Right hindlimb (tissue), 1 donor: ENCODE data around the gene PMM2.
"Not testable (repeated sequence)": the region's sequence is repeated elsewhere in the genome, so short reads cannot be mapped to it uniquely, and the experiment has no call there.

Experiments used
- DNase-seq: peaks from one replicate; pipeline ENCODE4 v3.0.0-alpha.2; 2018

Gene PMM2

DNA sequence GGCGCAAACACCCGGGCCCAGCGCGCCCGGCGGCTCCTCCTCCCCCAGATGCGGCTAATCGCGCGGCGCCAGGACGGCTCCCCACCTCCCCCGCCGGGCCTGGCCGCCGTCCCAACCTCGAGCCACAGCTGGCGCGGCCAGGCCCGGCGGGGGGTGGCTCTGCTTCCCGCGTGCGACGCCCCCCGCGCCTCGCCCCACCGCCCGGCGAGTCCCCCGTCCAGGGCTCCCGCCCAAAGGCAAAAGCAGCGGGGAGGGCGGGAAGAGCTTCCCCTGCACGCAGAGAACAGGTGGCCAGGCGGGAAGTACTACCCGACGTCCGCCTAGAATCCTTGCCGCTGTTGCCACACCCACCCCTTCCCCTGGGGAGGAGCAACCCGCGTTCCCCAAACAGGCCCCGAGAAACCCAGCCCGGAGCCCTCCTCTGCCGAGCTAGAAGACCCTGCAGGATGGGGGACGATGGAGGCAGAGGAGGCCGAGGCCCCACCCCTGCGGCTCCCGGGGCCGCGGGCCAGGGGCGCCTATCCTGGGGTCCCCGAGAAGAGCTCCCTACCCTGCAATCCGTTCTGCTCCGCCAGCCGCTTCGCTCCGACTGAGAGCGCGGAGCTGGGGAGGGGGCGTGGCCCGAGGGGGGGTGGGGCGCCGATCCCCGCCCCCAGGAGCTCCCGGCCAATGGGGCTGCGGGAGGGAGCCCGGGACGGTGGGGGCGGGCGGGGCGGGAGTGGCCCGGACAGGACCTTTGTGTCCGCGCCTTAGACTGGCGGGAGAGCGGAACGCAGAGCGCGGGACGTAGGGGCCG, 71.0 kb downstream of the PMM2 start, which contains the start of gene CARHSP1:
Gene CARHSP1 (minus strand): TSS at position 591 of the 796 bp plus-strand sequence. CDS start 9,678 bp downstream, outside the sequence.
- DNase-seq: peak; percentile 94

DNA sequence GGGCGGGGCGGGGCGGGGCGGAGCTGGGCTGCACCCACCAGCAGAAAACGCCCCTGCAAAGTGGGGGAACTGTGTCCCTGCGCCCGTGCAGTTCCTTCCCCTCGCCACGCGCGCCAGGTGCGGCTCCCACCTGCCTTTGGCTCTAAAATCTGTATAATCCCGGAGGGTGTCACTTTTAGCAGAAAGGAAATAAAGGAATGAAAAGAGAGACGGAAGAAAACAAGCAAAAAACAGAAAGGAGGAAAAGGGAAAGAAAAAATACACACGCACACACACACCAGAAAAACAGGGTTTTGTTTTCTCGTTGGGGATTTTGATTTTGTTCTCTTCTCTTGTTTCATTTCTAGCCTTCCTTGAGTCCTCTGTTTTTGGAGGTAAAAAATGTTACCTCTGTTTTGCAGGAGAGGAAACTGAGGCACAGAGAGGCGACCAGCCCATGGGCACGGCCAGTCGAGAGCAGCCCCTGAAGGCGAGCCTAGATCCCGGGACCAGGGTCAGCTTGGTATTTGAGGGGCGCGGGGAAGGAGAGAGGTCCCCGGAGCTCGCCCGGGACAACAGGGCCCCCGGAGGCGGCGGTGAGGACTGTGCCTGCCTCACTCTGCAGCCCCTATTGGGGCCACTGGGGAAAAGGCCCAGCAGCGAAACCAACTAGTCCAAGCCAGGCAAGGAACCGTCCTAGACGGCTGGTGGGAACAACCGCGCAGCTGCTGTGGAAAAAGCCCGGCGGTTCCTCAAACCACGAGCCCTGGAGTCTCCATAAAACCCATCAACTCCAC, 71.8 kb downstream of the PMM2 start:
- no peak for DNase-seq

DNA sequence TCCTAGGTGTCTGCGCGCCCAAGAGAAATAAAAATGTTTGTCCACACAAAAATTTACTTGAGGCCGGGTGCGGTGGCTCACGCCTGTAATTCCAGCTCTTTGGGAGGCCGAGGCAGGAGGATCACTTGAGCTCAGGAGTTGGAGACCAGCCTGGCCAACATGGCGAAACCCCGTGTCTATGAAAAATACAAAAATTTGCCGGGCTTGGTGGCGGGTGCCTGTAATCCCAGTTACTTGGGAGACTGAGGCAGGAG, 72.3 kb downstream of the PMM2 start:
- DNase-seq: not testable (repeated sequence)

DNA sequence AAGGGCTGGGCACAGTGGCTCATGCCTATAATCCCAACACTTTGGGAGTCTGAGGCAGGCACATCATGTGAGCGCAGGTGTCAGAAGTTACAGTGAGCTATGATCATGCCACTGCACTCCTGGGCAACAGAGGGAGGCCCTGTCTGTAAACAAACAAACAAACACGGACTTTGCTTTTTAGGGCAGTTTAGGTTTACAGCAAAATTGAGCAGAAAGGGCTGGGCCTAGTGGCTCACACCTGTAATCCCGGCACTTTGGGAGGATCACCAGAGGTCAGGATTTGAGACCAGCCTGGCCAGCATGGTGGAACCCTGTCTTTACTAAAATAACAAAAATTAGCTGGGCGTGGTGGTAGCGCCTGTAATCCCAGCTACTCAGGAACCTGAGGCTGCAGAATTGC, 74.4 kb downstream of the PMM2 start:
- no peak for DNase-seq

DNA sequence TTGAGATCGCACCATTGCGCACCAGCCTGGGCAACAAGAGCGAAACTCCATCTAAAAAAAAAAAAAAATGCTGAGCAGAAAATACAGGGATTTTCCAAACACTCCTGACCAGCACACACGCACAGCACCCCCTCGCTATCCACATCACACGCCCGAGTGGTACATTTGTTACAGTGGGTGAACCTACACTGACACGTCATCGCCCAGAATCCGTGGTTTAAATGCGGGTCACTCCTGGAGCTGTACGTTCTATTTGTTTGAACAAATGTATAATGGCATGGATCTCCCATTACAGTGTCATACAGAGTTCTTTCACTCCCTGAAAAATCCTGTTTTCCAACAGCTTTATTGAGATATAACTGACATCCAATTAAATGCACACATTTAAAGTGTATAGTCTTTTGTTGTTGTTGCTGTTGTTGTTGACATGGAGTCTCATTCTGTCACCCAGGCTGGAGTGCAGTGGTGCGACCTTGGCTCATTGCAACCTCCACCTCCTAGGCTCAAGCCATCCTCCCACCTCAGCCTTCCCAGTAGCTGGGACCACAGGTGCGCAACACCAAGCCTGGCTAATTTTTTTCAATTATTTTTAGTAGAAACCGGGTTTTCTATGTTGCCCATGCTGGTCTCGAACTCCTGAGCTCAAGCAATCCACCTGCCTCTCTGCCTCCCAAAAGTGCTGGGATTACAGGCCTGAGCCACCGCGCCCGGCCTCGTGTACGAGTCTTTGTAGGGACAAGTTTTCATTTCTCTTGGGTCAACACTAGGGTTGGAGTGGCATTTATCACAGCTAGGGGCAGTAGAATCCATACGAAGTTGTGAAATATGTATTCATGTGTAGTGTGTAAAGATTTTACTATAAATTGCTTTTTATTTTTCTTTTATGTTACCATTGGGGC, 75.6 kb downstream of the PMM2 start:
- no peak for DNase-seq

GRCh38 chr16:8873866-8874195, 76.2 kb downstream of the PMM2 start:
- DNase-seq: not testable (repeated sequence)

DNA sequence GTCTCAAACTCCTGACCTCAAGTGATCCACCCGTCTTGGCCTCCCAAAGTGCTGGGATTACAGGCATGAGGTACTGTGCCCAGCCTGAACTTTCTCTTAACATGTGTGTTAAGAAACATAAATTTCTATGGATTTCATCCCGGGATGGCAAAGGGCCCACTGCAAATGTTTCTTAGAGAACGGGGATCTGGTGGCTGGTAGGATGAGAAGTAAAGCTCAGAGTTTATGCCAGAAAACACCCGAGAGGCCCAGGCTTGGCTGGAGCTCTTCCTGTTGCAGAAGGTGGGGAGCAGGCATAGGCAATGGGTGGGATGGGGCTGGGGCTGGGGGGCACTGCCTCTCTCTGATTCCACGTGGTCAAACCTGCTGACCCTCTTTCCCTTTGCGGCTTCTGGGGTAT, 76.7 kb downstream of the PMM2 start:
- peak; percentile 75 for DNase-seq

DNA sequence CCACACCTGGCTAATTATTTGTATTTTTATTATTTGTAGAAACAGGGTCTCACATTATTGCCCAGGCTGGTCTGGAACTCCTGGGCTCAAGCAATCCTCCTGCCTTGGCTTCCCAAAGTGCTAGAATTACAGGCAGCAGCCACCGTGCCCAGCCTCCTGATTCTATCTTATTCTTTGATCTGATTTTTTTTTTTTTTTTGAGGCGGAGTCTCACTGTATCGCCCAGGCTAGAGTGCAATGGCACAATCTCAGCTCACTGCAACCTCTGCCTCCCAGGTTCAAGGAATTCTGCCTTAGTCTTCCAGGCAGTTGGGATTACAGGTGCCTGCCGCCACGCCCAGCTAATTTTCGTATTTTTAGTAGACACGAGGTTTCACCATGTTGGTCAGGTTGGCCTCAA, 77.7 kb downstream of the PMM2 start:
- not testable (repeated sequence) for DNase-seq

- DNase-seq: no peak
Measured at GRCh38 chr16:8877894-8878522, 80.4 kb downstream of the PMM2 start.

DNA sequence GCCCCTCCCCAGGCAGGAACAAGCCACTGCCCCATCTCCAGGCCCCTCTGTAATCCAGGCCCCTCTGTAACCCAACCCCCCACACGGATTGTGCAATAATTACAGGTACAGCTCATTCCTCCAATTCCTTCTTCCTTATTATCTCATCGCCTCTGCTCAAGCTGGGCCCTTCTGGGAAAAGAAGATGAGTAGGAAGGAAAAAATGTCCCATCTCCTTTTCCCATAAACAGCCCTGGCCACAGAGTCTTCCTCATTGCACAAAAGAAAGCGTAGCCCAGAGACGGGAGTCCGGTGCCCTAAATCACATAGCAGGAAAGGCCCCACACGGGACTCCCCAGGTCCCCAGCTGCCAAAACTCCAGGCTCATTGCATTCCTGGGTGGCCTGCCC, 80.9 kb downstream of the PMM2 start:
- peak; percentile 17 for DNase-seq

GRCh38 chr16:8880839-8881510, 83.3 kb downstream of the PMM2 start:
- no peak for DNase-seq

- no peak for DNase-seq
Measured at GRCh38 chr16:8882041-8882617, 84.5 kb downstream of the PMM2 start, which contains the start of gene LITAFD. Gene LITAFD, plus strand, starts transcription at chr16:8882351. Its CDS starts 2,005 bp downstream, at chr16:8884356.

DNA sequence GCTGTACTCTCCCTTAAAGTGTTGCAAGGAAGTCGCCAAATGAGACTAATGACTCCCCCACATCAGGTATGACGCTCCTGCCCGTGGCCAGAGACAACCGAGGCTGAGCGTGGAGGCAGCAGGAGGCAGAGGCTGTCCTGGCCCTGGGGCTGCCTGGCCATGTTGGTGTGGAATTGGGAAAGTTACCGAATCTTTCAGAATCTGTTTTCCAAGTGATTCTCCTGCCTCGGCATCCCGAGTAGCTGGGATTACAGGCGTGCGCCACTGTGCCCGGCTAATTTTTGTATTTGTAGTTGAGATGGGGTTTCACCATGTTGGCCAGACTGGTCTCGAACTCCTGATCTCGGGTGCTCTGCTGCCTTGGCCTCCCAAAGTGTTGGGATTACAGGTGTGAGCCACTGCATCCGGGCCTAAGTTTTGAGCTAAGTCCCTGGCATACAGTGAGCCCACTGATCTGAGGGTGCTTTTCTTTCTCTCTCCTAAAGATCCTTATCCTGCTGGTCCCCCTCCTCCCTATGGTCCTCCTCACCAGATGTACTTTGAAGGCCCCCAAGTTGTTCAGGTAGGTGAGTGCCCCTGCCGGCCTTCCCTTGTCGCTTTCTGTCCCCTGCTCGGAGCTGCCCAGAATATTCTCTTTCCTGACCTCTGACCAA, 85.2 kb downstream of the PMM2 start:
- no peak for DNase-seq

DNA sequence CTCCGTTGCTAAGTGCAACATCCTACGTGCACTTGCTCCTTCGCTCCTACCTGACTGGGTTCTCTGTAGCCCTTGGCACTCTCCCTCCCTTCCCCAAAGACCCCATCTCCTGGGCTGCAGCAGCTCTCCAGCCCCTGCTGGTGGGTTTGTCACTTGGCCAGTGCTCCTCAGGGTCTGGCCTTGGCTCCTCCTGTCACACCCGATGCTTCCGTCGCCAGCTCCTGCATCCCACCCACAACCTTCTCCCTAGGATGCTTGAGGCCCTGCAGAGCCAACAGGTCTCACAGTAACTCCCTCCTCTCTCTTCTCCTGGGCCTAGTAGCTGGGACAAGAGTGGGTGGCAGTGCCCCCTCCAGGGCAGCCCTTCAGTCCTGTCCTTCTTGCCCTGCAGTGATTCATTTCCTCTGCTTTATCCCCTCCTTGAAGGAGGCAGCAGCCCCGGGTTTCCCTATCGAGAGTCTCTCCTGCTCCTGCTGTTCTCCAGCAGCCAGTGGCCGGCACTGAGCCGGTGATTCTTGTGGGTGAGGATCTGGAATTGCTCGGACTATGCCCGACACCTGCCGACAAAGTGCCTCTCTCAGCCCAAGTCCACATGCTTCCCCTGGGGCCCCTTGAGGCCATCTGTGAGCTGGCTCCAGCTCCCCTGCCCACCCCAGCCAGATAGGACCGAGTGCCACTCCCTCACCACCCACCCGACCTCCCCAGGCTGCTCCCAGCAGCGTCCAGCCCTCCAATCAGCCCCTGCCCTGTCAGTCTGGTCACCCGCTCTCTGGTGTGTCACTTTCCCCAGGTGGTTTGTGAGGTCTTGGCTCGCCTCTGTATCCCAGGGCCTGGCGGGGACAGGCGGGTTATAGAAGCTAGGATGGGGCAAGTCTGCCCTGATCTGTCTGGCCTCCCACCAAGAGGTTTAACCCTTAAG, 88.3 kb downstream of the PMM2 start:
- no peak for DNase-seq

DNA sequence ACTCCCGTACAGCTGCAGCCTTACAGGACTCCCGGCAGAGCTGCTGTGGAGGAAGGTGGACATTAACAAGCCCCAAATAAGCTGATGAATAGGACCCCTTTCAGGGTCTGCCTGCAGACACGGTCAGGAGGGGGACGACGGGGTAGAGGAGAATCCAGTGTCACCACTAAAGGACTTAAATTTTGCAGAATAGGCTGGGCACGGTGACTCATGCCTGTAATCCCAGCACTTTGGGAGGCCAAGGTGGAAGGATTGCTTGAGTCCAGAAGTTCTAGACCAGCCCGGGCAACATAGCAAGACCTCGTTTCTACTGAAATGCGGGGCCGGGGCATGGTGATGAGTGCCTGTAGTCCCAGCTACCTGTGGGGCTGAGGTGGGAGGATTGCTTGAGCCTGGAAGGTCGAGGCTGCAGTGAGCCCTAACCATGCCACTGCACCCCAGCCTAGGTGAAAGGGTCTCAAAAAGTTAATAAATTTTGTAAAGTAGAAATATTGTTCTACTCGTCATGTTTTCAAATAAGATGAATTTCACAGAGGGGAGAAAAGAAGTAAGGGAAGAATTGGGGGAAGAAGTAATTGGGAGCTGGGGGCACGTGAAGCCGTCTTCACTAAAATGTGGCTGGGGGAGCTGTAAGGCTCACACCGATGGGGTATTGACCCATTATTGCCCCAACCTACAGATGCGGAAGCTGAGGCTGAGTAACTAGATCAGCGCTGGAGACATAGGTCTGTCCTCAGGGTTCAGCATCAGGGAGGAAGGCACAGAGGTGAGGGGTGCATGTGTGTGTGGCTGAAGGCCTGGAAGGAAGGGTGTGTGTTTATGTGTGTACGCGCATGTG, 89.2 kb downstream of the PMM2 start:
- no peak for DNase-seq

GRCh38 chr16:8887431-8887765, 89.8 kb downstream of the PMM2 start:
- DNase-seq: no peak

- DNase-seq: no peak
Measured at GRCh38 chr16:8887952-8888560, 90.4 kb downstream of the PMM2 start.

DNA sequence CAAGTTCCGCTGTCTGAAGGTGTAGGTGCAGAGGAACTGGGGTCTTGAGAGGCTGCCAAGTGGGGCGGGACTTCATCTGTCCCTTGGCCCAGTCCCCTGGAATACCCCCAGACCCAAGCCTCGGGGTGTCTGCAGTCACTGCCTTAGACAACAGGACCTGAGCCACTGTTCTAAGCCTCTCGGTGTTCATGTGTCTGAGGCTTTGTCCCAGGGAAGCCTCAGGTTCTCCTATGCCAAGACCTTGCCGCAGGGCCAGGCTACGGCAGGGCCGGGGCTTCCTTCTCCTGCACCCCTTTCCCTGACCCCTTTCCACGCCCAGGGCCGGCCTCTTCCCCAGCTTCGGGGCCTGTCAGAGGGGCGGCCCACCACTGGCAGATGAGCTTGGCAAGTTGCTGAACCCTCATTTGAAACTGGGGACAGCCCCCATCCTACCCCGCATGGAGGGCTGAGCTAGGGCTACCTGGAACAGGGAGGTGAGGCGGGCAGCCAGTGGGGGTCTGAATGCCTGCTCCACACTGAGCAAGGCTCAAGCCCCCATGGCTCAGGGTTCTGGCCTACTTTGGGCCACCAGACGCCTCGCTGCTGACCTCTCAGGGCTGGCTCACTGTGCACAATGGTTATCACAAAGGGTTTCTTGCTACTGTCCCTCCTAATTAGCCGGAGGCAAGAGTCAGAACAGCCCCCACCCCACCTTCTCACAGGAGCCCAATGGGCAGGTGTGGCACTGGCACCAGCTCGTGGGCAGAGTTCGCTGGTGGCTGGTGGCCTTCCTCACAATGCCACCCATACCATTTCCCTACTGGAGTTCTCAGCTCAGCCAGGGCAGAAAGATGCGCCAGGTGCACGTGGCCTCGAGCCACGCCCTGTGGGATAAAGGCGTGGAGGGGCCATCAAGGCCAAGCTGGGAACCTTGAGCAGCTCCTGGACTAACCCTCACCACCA, 91.6 kb downstream of the PMM2 start:
- no peak for DNase-seq
